CD4-positive, alpha-beta T cell treated with Interleukin-12 subunit alpha and Interleukin-12 subunit beta, for 1 hour (primary cell): Measurements from ENCODE around the gene NHERF2.
A peak's percentile ranks its signal among the peaks of the same experiment; 100 is the strongest.

ENCODE experiments used
- DNase-seq: peaks from one replicate; pipeline ENCODE4 v3.0.0-alpha.2; 2020

NHERF2 gene

GRCh38 chr16:2026461-2027023 is at the start of gene NHERF2:
TSS of gene NHERF2 (plus strand) at chr16:2026902. CDS start at chr16:2027006, 104 bp downstream.
- peak; percentile 44 for DNase-seq

- no peak for DNase-seq
Observed at GRCh38 chr16:1976951-1977874, 49.5 kb upstream of the NHERF2 start.

- no peak for DNase-seq
Observed at GRCh38 chr16:1977875-1978268, 48.8 kb upstream of the NHERF2 start.

GRCh38 chr16:1978476-1979120 is 48.1 kb upstream of the NHERF2 start:
- DNase-seq = no peak

GRCh38 chr16:1979271-1980029 is 47.3 kb upstream of the NHERF2 start:
- DNase-seq = peak; percentile 48

GRCh38 chr16:1980030-1980769 is 46.5 kb upstream of the NHERF2 start:
- DNase-seq = no peak

- DNase-seq = no peak
Observed at GRCh38 chr16:1980770-1981087, 46.0 kb upstream of the NHERF2 start.

GRCh38 chr16:1981398-1981836 is 45.3 kb upstream of the NHERF2 start, which contains the start of gene NOXO1:
TSS of gene NOXO1 (minus strand) at chr16:1981469. CDS start at chr16:1981179, 290 bp downstream.
- DNase-seq = no peak

- no peak for DNase-seq
Observed at GRCh38 chr16:1982013-1982433, 44.7 kb upstream of the NHERF2 start.

GRCh38 chr16:1982991-1983543 is 43.6 kb upstream of the NHERF2 start:
- no peak for DNase-seq

GRCh38 chr16:1983544-1984346 is 43.0 kb upstream of the NHERF2 start, which contains the start of gene GFER:
TSS of gene GFER (plus strand) at chr16:1984193. CDS start at chr16:1984219, 26 bp downstream.
- DNase-seq = peak; percentile 81

- DNase-seq = no peak
Observed at GRCh38 chr16:1984347-1985225, 42.1 kb upstream of the NHERF2 start.

GRCh38 chr16:1985466-1986150 is 41.1 kb upstream of the NHERF2 start:
- DNase-seq = no peak

- DNase-seq = no peak
Observed at GRCh38 chr16:1987198-1987597, 39.5 kb upstream of the NHERF2 start.

- DNase-seq = no peak
Observed at GRCh38 chr16:1989209-1990100, 37.2 kb upstream of the NHERF2 start, which contains the start of gene SYNGR3. TSS of gene SYNGR3 (plus strand) at chr16:1989970. CDS start at chr16:1990103, 133 bp downstream.

- DNase-seq = no peak
Observed at GRCh38 chr16:1990101-1990350, 36.7 kb upstream of the NHERF2 start.

- DNase-seq = peak; percentile 67
Observed at GRCh38 chr16:1990351-1991134, 36.2 kb upstream of the NHERF2 start.
